ENCODE measurements around the gene SEC11C.

DNA sequence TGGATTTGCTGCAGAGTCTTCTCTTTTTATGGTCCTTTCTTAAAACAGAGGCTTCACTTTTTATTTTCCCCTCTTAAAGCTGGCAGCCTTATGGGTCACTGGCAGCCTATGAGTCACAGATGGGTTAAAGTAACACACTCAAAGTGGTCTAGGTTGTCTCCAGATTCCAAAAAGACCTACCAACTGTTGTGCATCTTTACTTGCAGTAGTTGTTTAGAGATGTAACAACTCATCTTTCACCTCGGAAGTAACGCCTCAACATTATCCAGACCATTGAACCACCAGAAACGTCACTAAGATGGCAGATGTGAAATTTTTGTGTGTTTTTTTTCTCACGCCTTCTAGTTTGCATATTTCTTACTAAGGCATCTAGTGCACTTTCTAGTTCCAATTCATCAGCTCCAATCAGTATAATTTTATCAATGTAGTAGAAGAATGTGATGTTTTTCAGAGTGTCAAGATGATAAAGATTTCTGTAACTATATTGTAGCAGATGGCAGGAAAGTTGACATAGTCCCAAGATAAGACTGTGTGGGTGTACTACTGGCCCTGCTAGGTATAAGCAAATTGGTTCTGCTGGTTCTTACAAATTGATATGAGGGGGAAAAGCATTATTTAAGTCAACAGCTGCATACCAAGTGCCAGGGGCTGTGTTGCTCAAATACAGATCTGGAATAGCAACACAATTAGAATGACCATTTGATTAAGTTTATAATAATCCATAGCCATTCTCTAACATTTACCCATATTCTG lies 9.6 kb upstream of the SEC11C start:
- no peak for TF ChIP-seq CEBPB (IDR thresholded peaks at IDR 0.05; ENCODE audit: borderline replicate concordance, low read depth, low read length)
- TF ChIP-seq POLR2AphosphoS2 (IDR thresholded peaks at IDR 0.05; ENCODE audit: low read depth, low read length) = no peak
- TF ChIP-seq PRPF4 (IDR thresholded peaks at IDR 0.05; ENCODE audit: low read depth, low read length, poor library complexity, severe bottlenecking) = no peak
